ENCODE data around the gene SSR2.
A peak's percentile ranks its signal among the peaks of the same experiment; 100 is the strongest.

Gene SSR2

GRCh38 chr1:155984341-155984740, 36.4 kb downstream of the SSR2 start:
- no peak for DNase-seq (ENCODE audit: low read depth, low spot score)
- no peak overlapping the region for H3K4me3 ChIP-seq (ENCODE audit: low read depth, low read length)
- no peak for TF ChIP-seq CTCF (IDR thresholded peaks at IDR 0.05; ENCODE audit: low read depth, low read length)
- in situ Hi-C loops (cut with HindIII; ENCODE audit: low sequenced_read_pairs) = no loop called here

- peak; percentile 10 for TF ChIP-seq CTCF (IDR thresholded peaks at IDR 0.05; ENCODE audit: low read depth, low read length)
- DNase-seq (ENCODE audit: low read depth, low spot score) = peak; percentile 98
- in situ Hi-C loops (cut with HindIII; ENCODE audit: low sequenced_read_pairs) = no loop called here
- H3K4me3 ChIP-seq (ENCODE audit: low read depth, low read length) = peak overlapping the region; percentile 44
These were observed 37.3 kb downstream of the SSR2 start for GRCh38 chr1:155983191-155984024.

GRCh38 chr1:155982106-155982505, 38.6 kb downstream of the SSR2 start:
- no peak for TF ChIP-seq CTCF (IDR thresholded peaks at IDR 0.05; ENCODE audit: low read depth, low read length)
- in situ Hi-C loops (cut with HindIII; ENCODE audit: low sequenced_read_pairs) = no loop called here
- H3K4me3 ChIP-seq (ENCODE audit: low read depth, low read length) = peak overlapping the region; percentile 44
- no peak for DNase-seq (ENCODE audit: low read depth, low spot score)

GRCh38 chr1:155981266-155982088, 39.3 kb downstream of the SSR2 start:
- peak overlapping the region; percentile 44 for H3K4me3 ChIP-seq (ENCODE audit: low read depth, low read length)
- no peak for DNase-seq (ENCODE audit: low read depth, low spot score)
- in situ Hi-C loops (cut with HindIII; ENCODE audit: low sequenced_read_pairs) = no loop called here
- TF ChIP-seq CTCF (IDR thresholded peaks at IDR 0.05; ENCODE audit: low read depth, low read length) = no peak

- TF ChIP-seq CTCF (IDR thresholded peaks at IDR 0.05; ENCODE audit: low read depth, low read length) = no peak
- DNase-seq (ENCODE audit: low read depth, low spot score) = no peak
- peak overlapping the region; percentile 93 for H3K4me3 ChIP-seq (ENCODE audit: low read depth, low read length)
These were observed 41.0 kb downstream of the SSR2 start for GRCh38 chr1:155979597-155980343.

GRCh38 chr1:155978973-155979429, 41.8 kb downstream of the SSR2 start:
- DNase-seq (ENCODE audit: low read depth, low spot score) = no peak
- no peak for TF ChIP-seq CTCF (IDR thresholded peaks at IDR 0.05; ENCODE audit: low read depth, low read length)
- H3K4me3 ChIP-seq (ENCODE audit: low read depth, low read length) = peak overlapping the region; percentile 93
- in situ Hi-C loops (cut with HindIII; ENCODE audit: low sequenced_read_pairs) = no loop called here

More at GRCh38 chr1:155979597-155980343, 41.0 kb downstream of the SSR2 start:
- in situ Hi-C loops (cut with HindIII; ENCODE audit: low sequenced_read_pairs) = no loop called here
